HG03342 (cell line): ENCODE measurements around the gene PDLIM5.
"Not testable (repeated sequence)": the region's sequence is repeated elsewhere in the genome, so short reads cannot be mapped to it uniquely, and the experiment has no call there.

Source experiments
- ATAC-seq: cut with Tn5 transposase; IDR thresholded peaks from one replicate; pipeline ENCODE4 v1.9.1; 2021; ENCODE audit warnings: mild to moderate bottlenecking, moderate library complexity; ENCODE audit not compliant: unreplicated experiment

PDLIM5 gene

DNA sequence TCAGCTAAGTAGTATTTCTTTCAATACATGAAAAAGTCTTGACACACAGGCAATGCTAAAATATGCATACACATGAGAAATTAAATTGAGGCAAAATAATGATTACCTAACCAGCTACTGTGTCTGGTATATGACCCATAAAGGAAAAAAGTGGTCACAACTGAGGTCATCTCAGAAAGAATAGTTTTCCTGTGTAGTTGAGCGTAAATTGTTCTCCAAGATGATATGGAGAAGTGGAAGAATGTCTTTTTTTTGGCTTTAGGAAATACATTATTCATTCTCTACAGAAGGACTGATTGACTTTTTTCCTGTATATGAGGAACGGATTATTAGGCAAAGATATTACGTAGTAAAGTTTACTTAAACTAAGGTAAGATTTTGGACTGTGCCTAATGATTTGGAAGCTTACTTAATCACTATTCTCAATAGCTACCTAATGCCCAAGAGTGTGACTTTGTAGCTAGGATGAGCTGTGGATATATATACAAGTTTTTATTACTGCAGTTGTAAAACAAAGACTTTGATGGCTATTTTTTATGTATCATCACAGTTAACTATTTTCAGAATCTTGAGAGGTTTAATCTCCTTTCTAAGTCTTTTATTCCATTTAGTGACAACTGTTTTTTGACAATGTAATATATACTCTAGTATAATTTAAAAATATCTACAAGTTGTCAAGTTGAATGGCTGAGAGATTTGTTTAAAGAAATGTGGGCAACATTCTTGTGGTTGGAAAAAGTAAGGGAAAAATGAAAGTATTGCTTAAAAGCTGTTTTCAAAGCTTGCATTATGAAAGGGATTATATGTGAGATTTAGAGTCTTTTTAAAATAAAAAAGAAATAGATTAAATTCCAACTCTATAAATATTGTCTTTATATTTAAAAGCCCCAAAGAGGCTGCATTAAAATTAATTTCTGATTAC, 100.2 kb downstream of the PDLIM5 start:
- no peak for ATAC-seq

DNA sequence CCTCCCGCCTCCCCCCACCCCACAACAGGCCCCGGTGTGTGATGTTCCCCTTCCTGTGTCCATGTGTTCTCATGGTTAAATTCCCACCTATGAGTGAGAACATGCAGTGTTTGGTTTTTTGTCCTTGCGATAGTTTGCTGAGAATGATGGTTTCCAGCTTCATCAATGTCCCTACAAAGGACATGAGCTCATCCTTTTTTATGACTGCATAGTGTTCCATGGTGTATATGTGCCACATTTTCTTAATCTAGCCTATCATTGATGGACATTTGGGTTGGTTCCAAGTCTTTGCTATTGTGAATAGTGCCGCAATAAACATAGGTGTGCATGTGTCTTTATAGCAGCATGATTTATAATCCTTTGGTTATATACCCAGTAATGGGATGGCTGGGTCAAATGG, 104.3 kb downstream of the PDLIM5 start:
- not testable (repeated sequence) for ATAC-seq

DNA sequence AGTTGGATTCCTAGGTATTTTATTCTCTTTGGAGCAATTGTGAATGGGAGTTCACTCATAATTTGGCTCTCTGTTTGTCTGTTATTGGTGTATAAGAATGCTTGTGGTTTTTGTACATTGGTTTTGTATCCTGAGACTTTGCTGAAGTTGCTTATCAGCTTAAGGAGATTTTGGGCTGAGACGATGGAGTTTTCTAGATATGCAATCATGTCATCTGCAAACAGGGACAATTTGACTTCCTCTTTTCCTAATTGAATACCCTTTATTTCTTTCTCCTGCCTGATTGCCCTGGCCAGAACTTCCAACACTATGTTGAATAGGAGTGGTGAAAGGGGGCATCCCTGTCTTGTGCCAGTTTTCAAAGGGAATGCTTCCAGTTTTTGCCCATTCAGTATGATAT, 105.9 kb downstream of the PDLIM5 start:
- ATAC-seq: not testable (repeated sequence)

DNA sequence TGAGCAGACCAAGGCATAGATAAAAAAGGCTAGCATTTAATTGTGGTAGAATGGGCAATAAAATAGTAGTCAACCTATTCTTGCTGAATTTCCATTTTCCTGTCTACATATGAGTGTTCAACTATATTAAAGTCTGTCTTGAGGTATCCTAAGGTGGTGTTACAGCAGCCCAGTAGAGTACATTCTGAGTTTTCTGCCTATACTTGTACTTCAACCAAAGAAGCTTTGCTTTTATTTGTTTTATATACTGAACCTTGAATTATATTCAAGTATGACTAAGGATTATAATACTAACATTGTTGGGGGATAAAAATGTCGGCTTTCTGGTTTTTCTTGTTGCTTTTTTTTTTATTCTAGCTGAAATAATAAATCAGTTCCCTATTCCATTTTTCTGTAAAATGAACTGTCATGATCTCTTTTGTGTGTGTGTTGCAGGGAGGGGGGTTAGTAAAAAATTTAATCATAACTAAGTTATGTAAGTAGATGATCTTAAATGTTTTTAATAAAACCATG, 106.7 kb downstream of the PDLIM5 start:
- ATAC-seq: no peak

DNA sequence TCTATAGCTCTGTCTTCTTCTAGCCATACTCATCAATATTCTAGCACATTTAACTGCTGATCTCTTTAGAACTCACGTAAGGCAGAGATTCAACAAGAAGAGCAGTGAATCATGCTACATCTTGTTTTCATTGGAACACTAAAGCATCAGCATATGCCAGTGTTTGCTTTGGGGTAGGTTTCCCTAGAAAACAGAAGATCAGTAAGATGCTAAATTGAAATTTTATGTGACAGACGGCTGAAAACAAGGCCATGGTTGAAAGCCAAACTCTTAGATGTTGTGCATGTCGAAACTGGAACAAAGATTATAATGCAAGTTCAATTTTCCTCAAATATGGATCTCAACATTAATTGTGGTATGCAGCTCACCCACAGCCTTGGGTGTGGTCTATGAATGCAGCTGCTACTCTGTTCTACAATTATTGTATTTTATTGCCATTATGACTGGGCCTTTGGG, 107.6 kb downstream of the PDLIM5 start:
- no peak for ATAC-seq

DNA sequence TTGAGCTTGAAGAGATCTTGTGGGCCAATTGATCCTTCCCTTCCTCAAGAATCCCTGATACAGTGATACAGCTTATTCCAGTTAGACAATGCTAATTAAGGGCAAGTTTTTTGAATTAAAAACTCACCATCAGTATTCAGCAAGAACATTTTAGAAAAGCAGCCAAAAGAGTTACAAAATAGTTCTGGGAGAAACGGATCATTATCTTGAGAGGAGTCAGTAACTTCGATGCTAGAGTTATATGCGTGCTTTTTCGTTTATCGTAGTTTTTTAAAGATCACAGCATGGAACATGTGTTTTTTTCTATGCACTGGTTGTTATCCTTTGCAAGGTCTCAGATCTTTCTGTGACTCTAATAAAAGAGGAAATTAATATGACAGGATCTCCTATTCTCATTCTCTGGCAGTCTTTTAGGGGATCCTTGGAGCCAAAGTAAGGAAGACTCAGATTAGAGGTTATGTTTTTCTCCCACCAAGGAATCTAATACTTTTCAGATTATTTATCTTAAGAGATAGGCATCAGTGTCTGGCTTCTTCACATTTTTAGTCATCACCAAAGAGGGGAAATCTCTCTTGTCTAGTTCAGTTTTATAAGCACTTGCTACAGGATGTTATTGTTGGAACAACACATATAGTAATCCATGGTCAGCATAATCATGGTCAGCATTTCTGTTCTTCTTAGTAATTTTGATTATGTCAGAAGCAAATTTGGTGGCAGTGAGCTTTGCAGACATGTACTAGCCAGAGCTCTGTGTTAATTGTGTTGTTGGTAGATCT, 109.7 kb downstream of the PDLIM5 start:
- no peak for ATAC-seq

DNA sequence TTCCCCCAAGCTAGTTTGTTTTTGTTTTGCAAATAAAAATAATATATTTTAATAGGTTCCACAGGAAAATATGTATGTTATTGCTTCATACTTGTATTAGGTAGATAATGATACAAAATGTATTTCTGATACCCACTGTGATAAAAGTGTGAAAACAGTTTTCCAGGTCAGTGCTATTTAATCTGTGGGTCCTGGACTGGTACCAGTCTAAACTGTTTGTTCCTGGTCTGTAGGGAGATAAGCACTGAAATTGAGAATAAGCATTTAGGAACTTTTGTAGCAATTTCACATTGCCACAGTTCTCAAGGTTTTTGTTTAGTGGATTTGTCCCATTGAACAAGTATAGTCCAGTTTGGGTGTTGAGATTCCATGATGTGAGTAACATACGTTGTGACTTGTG, 110.5 kb downstream of the PDLIM5 start:
- no peak for ATAC-seq

DNA sequence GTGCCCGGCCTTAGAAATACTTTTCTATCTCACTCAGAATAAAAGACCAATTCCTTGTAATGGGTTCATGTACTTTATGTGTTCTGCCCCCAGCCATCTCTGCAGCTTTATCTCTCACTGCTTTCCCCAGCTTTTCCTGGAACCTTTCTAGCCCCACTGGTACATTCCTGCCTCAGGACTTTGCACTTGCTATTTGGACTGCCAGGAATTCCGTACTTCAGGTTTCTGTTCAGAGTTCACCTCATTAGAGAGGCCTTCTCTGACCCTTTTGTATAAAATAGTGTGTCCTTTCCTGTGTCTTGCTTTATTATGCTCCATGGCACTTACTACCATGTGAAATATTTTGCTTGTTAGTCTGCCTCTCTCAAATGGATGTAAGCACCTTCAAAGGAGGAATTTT, 112.5 kb downstream of the PDLIM5 start:
- ATAC-seq: no peak

DNA sequence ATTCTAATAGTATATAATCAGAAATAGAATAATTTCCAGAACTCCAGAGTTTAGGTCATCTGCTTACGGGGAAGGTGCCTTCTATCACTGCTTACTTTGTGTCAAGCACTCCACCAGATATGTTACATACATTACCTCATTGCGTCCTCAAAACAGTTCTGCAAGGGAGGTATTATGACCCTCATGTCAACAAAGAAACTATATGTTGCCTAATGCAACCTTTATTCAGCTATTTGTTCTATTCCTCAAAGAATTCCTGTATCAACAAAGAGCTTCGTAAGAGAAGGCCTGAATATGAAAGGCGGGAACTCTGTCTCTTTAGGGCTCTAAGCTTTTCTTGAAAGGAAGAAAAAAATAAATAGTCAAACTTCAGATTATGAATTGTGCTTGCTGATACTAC, 114.7 kb downstream of the PDLIM5 start:
- ATAC-seq: no peak

DNA sequence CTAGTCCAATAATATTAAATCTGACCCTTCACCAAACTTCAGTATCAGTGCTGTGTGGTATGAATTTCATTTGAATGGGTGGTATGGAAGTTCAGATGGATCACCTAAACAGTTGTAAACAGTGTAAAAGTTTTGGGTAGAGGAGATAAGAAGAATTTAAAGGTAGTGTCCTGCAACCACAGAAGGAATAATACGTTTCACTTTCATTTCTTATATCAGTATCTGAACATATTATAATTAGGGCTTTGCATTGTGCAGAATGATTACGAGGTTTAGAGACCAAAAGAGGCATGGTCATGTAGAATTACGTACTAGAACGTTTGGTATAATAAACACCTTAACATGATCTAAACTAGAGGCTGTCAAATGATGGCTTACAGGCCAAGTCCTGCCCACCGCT, 116.1 kb downstream of the PDLIM5 start:
- ATAC-seq: peak; percentile 82

DNA sequence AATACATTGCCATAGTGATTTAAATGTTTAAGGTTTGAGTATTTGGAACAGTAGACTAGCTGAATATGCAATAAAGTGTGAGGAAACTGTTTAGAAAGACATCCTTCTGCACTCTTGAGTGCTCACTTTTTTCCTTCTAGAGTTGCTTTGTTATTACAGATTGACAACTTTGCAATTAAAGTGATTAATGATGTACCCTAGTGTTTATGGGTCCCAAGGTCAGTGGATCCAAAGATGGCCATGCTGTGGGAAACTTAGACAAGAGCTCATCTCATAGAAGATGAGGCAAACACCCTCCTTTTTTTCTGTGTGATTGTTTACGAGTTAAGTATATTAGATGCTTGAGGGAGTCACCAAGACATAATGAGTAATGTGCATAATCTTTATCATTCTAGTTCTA, 118.8 kb downstream of the PDLIM5 start:
- ATAC-seq: no peak

DNA sequence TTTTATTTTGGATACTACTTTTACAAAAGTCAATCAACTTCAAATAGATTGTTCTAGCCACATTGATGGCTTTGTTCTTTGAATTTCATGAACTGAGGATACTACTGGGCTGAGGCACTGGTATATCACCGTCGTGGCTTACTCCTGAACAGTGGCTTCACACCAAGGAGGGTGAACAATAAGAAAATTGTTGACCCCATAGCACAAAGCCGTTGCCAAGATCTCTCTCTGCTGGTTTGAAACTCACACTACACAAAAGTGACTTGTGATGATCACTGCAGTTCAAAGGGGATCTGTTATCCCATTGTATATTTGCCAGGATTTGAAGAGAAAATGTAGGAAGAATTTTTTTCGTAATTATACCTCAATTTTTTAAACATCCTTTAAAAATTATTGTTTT, 119.6 kb downstream of the PDLIM5 start:
- no peak for ATAC-seq

DNA sequence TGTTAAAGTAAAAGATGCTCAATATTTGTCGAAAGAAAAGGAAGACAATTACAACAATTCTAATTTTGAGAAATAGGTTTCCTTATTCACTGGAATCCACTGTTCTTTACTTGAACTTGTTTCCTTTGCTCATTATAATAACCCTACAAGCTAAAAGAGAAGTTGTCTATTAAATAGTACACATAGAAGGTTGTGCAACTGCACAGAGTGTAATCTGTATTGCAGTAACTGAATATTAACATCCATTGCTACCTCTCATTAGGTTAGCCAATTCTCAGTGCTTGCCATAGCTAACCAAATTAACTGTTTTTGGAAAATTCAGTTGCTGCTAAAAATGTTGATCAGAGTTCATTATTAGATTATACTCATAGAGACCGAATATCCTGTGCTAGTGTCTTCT, 120.0 kb downstream of the PDLIM5 start:
- ATAC-seq: no peak

DNA sequence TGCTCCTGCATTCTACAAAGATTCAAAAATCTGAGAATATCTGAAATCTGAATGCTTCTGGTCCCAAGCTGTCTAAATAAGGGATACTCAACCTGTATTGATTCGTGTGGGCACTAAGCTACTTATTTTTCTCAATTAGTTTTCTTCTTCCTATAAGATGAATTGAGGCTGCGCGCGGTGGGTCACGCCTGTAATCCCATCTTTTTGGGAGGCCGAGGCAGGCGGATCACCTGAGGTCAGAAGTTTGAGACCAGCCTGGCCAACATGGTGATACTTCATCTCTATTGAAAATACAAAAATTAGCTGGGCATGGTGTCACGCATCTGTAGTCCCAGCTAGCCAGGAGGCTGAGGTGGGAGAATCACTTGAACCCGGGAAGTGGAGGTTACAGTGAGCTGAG, 122.3 kb downstream of the PDLIM5 start:
- ATAC-seq: no peak

DNA sequence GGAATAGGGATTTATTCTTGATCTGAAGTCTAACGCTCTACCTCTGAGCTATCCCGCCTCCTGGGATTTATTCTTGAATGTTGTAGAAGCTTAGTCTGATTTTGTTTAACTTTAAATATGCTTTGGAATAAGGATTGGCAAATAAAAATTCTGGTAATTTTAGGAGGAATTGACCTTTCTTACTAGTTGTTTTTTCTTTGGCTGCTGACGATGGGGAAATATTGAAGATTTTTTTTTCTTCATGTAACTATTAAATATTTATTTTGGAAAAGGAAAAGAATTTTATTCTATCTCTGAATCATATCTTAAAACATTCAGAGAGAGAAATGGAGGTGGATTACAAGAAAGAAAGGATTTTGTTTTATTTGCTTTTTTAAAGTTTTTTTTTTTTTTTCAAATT, 122.9 kb downstream of the PDLIM5 start:
- no peak for ATAC-seq

DNA sequence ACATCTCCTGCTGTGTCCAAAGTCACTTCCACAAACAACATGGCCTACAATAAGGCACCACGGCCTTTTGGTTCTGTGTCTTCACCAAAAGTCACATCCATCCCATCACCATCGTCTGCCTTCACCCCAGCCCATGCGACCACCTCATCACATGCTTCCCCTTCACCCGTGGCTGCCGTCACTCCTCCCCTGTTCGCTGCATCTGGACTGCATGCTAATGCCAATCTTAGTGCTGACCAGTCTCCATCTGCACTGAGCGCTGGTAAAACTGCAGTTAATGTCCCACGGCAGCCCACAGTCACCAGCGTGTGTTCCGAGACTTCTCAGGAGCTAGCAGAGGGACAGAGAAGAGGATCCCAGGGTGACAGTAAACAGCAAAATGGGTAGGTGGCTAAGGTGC, 123.9 kb downstream of the PDLIM5 start:
- no peak for ATAC-seq

DNA sequence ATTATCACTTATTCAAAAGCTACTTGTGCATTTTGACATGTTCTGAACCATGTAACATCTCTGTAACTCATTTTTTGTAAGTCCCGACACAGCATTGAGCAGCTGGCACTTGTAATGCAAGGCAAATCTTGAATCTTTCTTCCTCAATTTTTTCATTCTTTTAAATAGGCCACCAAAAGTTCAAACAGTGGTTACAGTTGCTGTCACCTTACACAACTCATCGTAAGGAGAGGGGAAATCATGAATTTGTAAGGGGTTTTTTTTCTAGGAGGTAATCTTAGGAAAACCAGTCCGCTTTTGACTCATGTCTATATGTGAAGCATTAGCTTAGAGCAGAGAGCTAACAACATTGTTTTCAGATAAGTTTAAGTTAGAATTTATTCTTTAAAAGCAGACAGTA, 124.5 kb downstream of the PDLIM5 start:
- no peak for ATAC-seq

DNA sequence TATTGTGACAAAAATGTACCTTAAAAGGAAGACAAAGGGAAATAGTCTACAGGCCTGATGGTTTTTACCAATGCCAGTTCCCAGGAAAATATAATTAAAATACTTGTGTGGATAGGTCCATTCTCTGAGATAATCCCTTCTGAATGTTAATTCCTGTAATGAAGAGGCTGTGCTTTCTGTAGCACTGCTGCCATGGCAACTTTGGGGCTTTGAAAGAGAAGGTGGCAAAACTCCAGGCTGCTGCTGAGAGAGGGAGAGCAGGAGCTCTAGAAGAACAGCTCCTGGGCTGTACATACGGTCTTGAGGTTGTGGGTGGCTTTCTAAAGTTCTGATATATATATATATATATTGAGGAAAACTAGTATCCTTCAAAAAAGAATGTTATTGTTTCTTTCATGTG, 125.4 kb downstream of the PDLIM5 start:
- ATAC-seq: peak; percentile 53

DNA sequence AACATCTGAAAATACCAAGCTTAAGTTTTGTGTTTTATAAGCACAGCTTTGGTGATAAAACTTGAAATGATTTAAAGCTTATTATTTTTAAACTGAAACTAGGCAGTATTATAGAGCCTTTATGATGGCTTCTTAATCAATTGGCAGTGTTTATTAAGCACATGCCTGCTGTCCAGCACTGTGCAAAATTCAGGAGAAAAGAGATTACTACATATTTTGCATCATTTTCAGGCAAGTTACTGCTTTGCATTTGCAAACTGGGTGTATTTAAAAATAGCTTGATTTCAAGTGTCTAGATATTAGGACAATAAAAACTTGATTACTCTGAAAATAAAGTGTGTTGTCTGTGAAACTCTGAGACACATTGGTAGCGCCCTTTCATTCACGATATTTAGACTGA, 126.5 kb downstream of the PDLIM5 start:
- ATAC-seq: no peak

DNA sequence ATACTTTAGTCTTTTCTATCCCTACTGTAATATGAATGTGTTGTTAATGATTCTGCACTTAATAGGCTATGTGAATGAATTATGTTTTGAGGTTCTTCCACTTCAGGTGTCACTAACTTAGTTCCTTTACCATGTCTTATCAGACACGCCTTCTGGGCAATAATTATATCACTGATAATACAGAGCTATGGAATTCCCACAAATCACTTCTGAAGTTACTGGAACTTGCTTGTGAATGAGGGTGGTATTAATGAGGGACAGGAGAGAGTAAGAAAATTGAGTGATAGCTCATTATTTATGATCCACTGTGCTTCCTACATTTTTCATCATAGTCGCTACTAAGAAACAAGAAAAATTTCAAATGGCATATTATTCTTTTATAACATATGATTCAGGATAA, 130.0 kb downstream of the PDLIM5 start:
- no peak for ATAC-seq

DNA sequence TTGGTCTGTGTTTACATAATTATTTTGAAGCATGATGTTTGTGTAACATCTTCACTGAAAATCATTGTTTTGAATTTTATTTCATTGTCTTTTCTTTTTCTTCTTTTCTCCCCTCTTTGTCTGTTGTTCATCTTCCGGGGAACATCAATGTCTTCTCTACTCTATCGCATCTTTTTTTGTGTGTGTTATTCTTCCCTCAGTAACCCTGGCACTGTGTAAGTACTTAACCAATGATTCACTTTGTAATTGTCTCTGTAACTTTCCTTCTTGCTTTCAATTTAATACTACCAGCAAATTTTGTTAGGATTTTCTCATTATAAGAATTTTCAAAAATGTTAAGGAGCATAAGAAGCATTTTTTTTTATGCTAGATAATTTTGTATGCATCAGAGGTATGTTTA, 130.8 kb downstream of the PDLIM5 start:
- ATAC-seq: no peak
